T-helper 17 cell (primary cell): ENCODE results near the gene PTPN20. TPM values are rescaled to one million over a fixed set of nuclear protein-coding genes. Genes with fewer than 3 reads are reported as not detected.

Experiments
- ATAC-seq: fragments of 150-1000 bp; cut with Tn5 transposase; 2 replicates; pipeline ENCODE4 v1.10.0; 2021; ENCODE audit warnings: mild to moderate bottlenecking, moderate library complexity
- DNase-seq, 3 donors: peaks; one replicate each; pipeline versions ENCODE4 v3.0.0 to v3.0.0-alpha.2; 2020 to 2021
- H3K9me3 ChIP-seq: one replicate; pipeline ENCODE4 v1.7.0; 2013; ENCODE audit warnings: low read length, mild to moderate bottlenecking; ENCODE audit not compliant: control insufficient read depth, poor library complexity, severe bottlenecking
- H3K27ac Mint-ChIP-seq: one replicate; pipeline ENCODE4 v1.8.0; 2022; ENCODE audit warnings: mild to moderate bottlenecking, moderate library complexity, mixed read lengths
- H3K27me3 Mint-ChIP-seq: one replicate; pipeline ENCODE4 v1.8.0; 2022; ENCODE audit warnings: mixed read lengths
- H3K36me3 Mint-ChIP-seq: one replicate; pipeline ENCODE4 v1.8.0; 2022; ENCODE audit warnings: low read depth, mixed read lengths
- H3K4me1 Mint-ChIP-seq: one replicate; pipeline ENCODE4 v1.8.0; 2022; ENCODE audit warnings: mild to moderate bottlenecking, mixed read lengths
- H3K4me3 Mint-ChIP-seq: one replicate; pipeline ENCODE4 v1.8.0; 2022; ENCODE audit warnings: mild to moderate bottlenecking, moderate library complexity, mixed read lengths
- total RNA-seq, 4 donors: library from RNA in 2 of 4; stranded (reverse) in 2 of 4; gene quantifications; one replicate each; pipeline ENCODE4 v1.2.3 and lab custom pipeline; 2022 to 2026

Gene PTPN20
- total RNA-seq, 2 donors from 2014 or later, result 0.34 to 0.82 TPM

GRCh38 chr10:47018026-47018735, 107.0 kb downstream of the PTPN20 start:
- Mint-ChIP-seq H3K27me3 (peaks cover 25% of the 10 kb centered on the region), H3K4me1 (no peaks in the 10 kb centered on the region), H3K4me3 (no peak overlapping the region), H3K36me3 (no peaks in the 10 kb centered on the region), H3K27ac (no peak overlapping the region)
- H3K9me3 ChIP-seq, result no peaks in the 10 kb centered on the region
- no peak for ATAC-seq
- DNase-seq, result no peak

- H3K27ac Mint-ChIP-seq, result no peak overlapping the region
- no peaks in the 10 kb centered on the region for H3K4me1 Mint-ChIP-seq
- peaks cover 6% of the 10 kb centered on the region for H3K36me3 Mint-ChIP-seq
- peaks cover 31% of the 10 kb centered on the region for H3K27me3 Mint-ChIP-seq
- no peak overlapping the region for H3K4me3 Mint-ChIP-seq
- H3K9me3 ChIP-seq, result no peaks in the 10 kb centered on the region
- no peak for DNase-seq
- ATAC-seq, result no peak
Observed at GRCh38 chr10:47019155-47020145, 108.2 kb downstream of the PTPN20 start.

- peaks cover 6% of the 10 kb centered on the region for H3K36me3 Mint-ChIP-seq
- peaks cover 26% of the 10 kb centered on the region for H3K27me3 Mint-ChIP-seq
- no peak overlapping the region for H3K27ac Mint-ChIP-seq
- DNase-seq (no peak), ATAC-seq (no peak)
- peaks cover 6% of the 10 kb centered on the region for H3K4me1 Mint-ChIP-seq
- H3K4me3 Mint-ChIP-seq, result no peak overlapping the region
- H3K9me3 ChIP-seq, result no peaks in the 10 kb centered on the region
Observed at GRCh38 chr10:47020471-47020870, 109.2 kb downstream of the PTPN20 start.

GRCh38 chr10:47021850-47022249, 110.6 kb downstream of the PTPN20 start:
- peaks cover 20% of the 10 kb centered on the region for H3K27me3 Mint-ChIP-seq
- H3K36me3 Mint-ChIP-seq, result peaks cover 6% of the 10 kb centered on the region
- ATAC-seq (no peak), DNase-seq (no peak)
- H3K4me3 Mint-ChIP-seq, result no peak overlapping the region
- no peak overlapping the region for H3K27ac Mint-ChIP-seq
- no peaks in the 10 kb centered on the region for H3K9me3 ChIP-seq
- peaks cover 6% of the 10 kb centered on the region for H3K4me1 Mint-ChIP-seq

- Mint-ChIP-seq H3K36me3 (peaks cover 6% of the 10 kb centered on the region), H3K27me3 (peaks cover 14% of the 10 kb centered on the region), H3K4me1 (peaks cover 7% of the 10 kb centered on the region), H3K4me3 (no peak overlapping the region), H3K27ac (no peak overlapping the region)
- ATAC-seq (no peak), DNase-seq (no peak)
- no peaks in the 10 kb centered on the region for H3K9me3 ChIP-seq
Observed at GRCh38 chr10:47022311-47023131, 111.3 kb downstream of the PTPN20 start.

- H3K36me3 Mint-ChIP-seq, result peaks cover 6% of the 10 kb centered on the region
- no peak overlapping the region for H3K4me3 Mint-ChIP-seq
- DNase-seq (no peak), ATAC-seq (no peak)
- peaks cover 14% of the 10 kb centered on the region for H3K27me3 Mint-ChIP-seq
- H3K9me3 ChIP-seq, result no peaks in the 10 kb centered on the region
- H3K4me1 Mint-ChIP-seq, result peaks cover 8% of the 10 kb centered on the region
- H3K27ac Mint-ChIP-seq, result no peak overlapping the region
Observed at GRCh38 chr10:47023237-47024045, 112.2 kb downstream of the PTPN20 start.

GRCh38 chr10:47024046-47024322, 112.8 kb downstream of the PTPN20 start:
- DNase-seq (no peak), ATAC-seq (no peak)
- H3K9me3 ChIP-seq, result no peaks in the 10 kb centered on the region
- no peak overlapping the region for H3K27ac Mint-ChIP-seq
- H3K4me1 Mint-ChIP-seq, result peaks cover 8% of the 10 kb centered on the region
- H3K4me3 Mint-ChIP-seq, result no peak overlapping the region
- peaks cover 6% of the 10 kb centered on the region for H3K36me3 Mint-ChIP-seq
- H3K27me3 Mint-ChIP-seq, result peaks cover 14% of the 10 kb centered on the region

GRCh38 chr10:47024399-47025252, 113.4 kb downstream of the PTPN20 start:
- Mint-ChIP-seq H3K4me1 (peaks cover 8% of the 10 kb centered on the region), H3K4me3 (no peak overlapping the region), H3K27me3 (peaks cover 14% of the 10 kb centered on the region), H3K36me3 (peaks cover 6% of the 10 kb centered on the region), H3K27ac (no peak overlapping the region)
- DNase-seq, result peak in 2 of 3 donors; percentile 26 to 50
- no peaks in the 10 kb centered on the region for H3K9me3 ChIP-seq
- peak; percentile 83 for ATAC-seq

- no peak overlapping the region for H3K4me3 Mint-ChIP-seq
- peaks cover 8% of the 10 kb centered on the region for H3K4me1 Mint-ChIP-seq
- DNase-seq, result no peak
- H3K27ac Mint-ChIP-seq, result no peak overlapping the region
- H3K9me3 ChIP-seq, result no peaks in the 10 kb centered on the region
- no peak for ATAC-seq
- peaks cover 14% of the 10 kb centered on the region for H3K27me3 Mint-ChIP-seq
- H3K36me3 Mint-ChIP-seq, result peaks cover 6% of the 10 kb centered on the region
Observed at GRCh38 chr10:47025253-47025539, 114.0 kb downstream of the PTPN20 start.

GRCh38 chr10:47025540-47026300, 114.5 kb downstream of the PTPN20 start:
- DNase-seq (no peak), ATAC-seq (no peak)
- H3K4me3 Mint-ChIP-seq, result no peak overlapping the region
- H3K4me1 Mint-ChIP-seq, result peaks cover 8% of the 10 kb centered on the region
- peaks cover 14% of the 10 kb centered on the region for H3K27me3 Mint-ChIP-seq
- H3K9me3 ChIP-seq, result no peaks in the 10 kb centered on the region
- H3K36me3 Mint-ChIP-seq, result peaks cover 6% of the 10 kb centered on the region
- no peak overlapping the region for H3K27ac Mint-ChIP-seq

- Mint-ChIP-seq H3K36me3 (peaks cover 6% of the 10 kb centered on the region), H3K27ac (no peak overlapping the region), H3K4me3 (no peak overlapping the region), H3K4me1 (peaks cover 12% of the 10 kb centered on the region), H3K27me3 (peaks cover 14% of the 10 kb centered on the region)
- no peaks in the 10 kb centered on the region for H3K9me3 ChIP-seq
- DNase-seq, result no peak
- ATAC-seq, result no peak
Observed at GRCh38 chr10:47026301-47027107, 115.3 kb downstream of the PTPN20 start.
